Chondrocyte (in vitro differentiated cells): Measurements from ENCODE around the gene CLK3. TPM values are rescaled to one million over a fixed set of nuclear protein-coding genes. Genes with fewer than 3 reads are reported as not detected.

Source experiments
- DNase-seq: peaks from one replicate; pipeline ENCODE4 v3.0.0; 2021; ENCODE audit warnings: mixed read lengths, low spot score
- H3K27ac Mint-ChIP-seq: one replicate; pipeline ENCODE4 v1.8.0; 2021; ENCODE audit warnings: mild to moderate bottlenecking, moderate library complexity, mixed read lengths; ENCODE audit not compliant: unreplicated experiment
- H3K27me3 Mint-ChIP-seq: 2 replicates; pipeline ENCODE4 v1.8.0; 2021; ENCODE audit warnings: low read depth, mixed read lengths
- H3K36me3 Mint-ChIP-seq: 2 replicates; pipeline ENCODE4 v1.8.0; 2021; ENCODE audit warnings: low read depth, mixed read lengths
- H3K4me1 Mint-ChIP-seq: 2 replicates; pipeline ENCODE4 v1.8.0; 2021; ENCODE audit warnings: low read depth, mild to moderate bottlenecking, mixed read lengths
- H3K4me3 Mint-ChIP-seq: one replicate; pipeline ENCODE4 v1.8.0; 2021; ENCODE audit warnings: mild to moderate bottlenecking, moderate library complexity, mixed read lengths; ENCODE audit not compliant: unreplicated experiment
- H3K9me3 Mint-ChIP-seq: 2 replicates; pipeline ENCODE4 v1.8.0; 2021; ENCODE audit warnings: low read depth, mixed read lengths
- total RNA-seq: library from RNA; stranded (reverse); gene quantifications from 3 replicates; pipeline ENCODE4 v1.2.1, GENCODE V29; 2021
- TF ChIP-seq, protein P1 (sequence below): fragments of 200-600 bp; sonication (generic); IDR thresholded peaks from 2 replicates; pipeline ENCODE4 v1.5.0; 2021; ENCODE audit warnings: antibody characterized with exemption, mild to moderate bottlenecking, moderate library complexity

Gene CLK3
- total RNA-seq, 1 donor from 2014 or later, result 48.6 TPM

- DNase-seq, result no peak
- Mint-ChIP-seq H3K27me3 (no peaks in the 10 kb centered on the region), H3K36me3 (peaks cover 10% of the 10 kb centered on the region), H3K4me3 (no peak overlapping the region), H3K27ac (no peak overlapping the region), H3K4me1 (no peaks in the 10 kb centered on the region), H3K9me3 (no peaks in the 10 kb centered on the region)
- TF ChIP-seq, protein P1, sequence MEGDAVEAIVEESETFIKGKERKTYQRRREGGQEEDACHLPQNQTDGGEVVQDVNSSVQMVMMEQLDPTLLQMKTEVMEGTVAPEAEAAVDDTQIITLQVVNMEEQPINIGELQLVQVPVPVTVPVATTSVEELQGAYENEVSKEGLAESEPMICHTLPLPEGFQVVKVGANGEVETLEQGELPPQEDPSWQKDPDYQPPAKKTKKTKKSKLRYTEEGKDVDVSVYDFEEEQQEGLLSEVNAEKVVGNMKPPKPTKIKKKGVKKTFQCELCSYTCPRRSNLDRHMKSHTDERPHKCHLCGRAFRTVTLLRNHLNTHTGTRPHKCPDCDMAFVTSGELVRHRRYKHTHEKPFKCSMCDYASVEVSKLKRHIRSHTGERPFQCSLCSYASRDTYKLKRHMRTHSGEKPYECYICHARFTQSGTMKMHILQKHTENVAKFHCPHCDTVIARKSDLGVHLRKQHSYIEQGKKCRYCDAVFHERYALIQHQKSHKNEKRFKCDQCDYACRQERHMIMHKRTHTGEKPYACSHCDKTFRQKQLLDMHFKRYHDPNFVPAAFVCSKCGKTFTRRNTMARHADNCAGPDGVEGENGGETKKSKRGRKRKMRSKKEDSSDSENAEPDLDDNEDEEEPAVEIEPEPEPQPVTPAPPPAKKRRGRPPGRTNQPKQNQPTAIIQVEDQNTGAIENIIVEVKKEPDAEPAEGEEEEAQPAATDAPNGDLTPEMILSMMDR, result no peak
Measured at GRCh38 chr15:74578496-74578994, 37.1 kb upstream of the CLK3 start.

GRCh38 chr15:74579001-74579400, 36.6 kb upstream of the CLK3 start:
- TF ChIP-seq, protein P1, result no peak
- peaks cover 8% of the 10 kb centered on the region for H3K36me3 Mint-ChIP-seq
- no peaks in the 10 kb centered on the region for H3K27me3 Mint-ChIP-seq
- H3K4me1 Mint-ChIP-seq, result no peaks in the 10 kb centered on the region
- H3K9me3 Mint-ChIP-seq, result no peaks in the 10 kb centered on the region
- no peak overlapping the region for H3K4me3 Mint-ChIP-seq
- H3K27ac Mint-ChIP-seq, result no peak overlapping the region
- no peak for DNase-seq

GRCh38 chr15:74580538-74581350, 34.9 kb upstream of the CLK3 start:
- Mint-ChIP-seq H3K27me3 (no peaks in the 10 kb centered on the region), H3K4me1 (no peaks in the 10 kb centered on the region), H3K36me3 (peaks cover 4% of the 10 kb centered on the region), H3K4me3 (no peak overlapping the region), H3K27ac (no peak overlapping the region), H3K9me3 (no peaks in the 10 kb centered on the region)
- no peak for DNase-seq
- TF ChIP-seq, protein P1, result no peak

DNA sequence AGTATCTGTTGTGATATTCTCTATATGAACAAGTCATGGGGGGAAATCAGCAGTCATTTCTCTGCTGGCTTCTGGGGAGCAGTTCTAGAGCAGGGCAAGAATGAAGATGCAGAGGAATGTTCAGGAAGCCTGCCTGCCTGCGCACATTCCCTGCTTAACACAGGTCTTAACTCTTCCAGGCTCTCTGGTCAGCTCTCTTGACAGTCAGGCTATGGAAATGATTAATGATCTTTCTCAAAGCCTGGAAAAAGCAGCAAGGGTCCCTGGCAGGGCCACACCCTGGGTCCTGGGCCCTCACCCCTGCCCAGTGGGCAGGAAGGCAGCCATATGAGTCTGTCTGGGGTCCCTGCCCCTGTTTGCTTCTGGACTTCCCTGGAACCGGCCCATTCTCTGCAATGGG, 31.4 kb upstream of the CLK3 start:
- H3K9me3 Mint-ChIP-seq, result no peaks in the 10 kb centered on the region
- H3K27ac Mint-ChIP-seq, result no peak overlapping the region
- H3K4me3 Mint-ChIP-seq, result no peak overlapping the region
- TF ChIP-seq, protein P1, result no peak
- peaks cover 2% of the 10 kb centered on the region for H3K36me3 Mint-ChIP-seq
- no peaks in the 10 kb centered on the region for H3K27me3 Mint-ChIP-seq
- DNase-seq, result no peak
- H3K4me1 Mint-ChIP-seq, result peaks cover 9% of the 10 kb centered on the region

DNA sequence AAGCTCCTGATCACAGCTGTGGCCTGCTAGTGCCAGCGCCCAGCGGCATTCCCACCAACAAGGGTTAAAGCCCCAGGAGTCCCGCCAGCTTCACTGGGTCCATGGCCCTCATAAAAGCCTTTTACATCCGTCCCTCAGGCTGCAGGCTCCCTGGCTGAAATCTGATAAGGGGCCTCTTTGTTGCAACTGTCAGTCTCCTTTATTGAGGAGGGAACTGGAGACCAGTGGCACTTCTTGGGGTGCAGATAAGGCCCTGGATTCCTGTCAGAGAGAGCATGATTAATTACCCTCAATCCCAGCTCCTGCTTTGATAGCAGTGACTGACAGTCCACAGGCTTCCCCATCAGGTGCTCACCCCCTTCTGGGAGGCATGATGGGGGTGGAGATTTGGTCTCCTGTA, 30.9 kb upstream of the CLK3 start:
- peaks cover 2% of the 10 kb centered on the region for H3K36me3 Mint-ChIP-seq
- no peak overlapping the region for H3K4me3 Mint-ChIP-seq

More for the DNA sequence above, 30.9 kb upstream of the CLK3 start:
- TF ChIP-seq, protein P1, result no peak
- no peaks in the 10 kb centered on the region for H3K9me3 Mint-ChIP-seq
- H3K27me3 Mint-ChIP-seq, result no peaks in the 10 kb centered on the region
- no peak overlapping the region for H3K27ac Mint-ChIP-seq
- H3K4me1 Mint-ChIP-seq, result peaks cover 10% of the 10 kb centered on the region
- DNase-seq, result no peak
